HG02759 (cell line): ENCODE results near the gene PRELID1.

Experiments used
- ATAC-seq: cut with Tn5 transposase; IDR thresholded peaks from one replicate; pipeline ENCODE4 v1.9.1; 2021; ENCODE audit warnings: mild to moderate bottlenecking, moderate library complexity; ENCODE audit not compliant: unreplicated experiment

The PRELID1 gene

GRCh38 chr5:177312649-177313181, 9.1 kb downstream of the PRELID1 start:
- peak; percentile 14 for ATAC-seq

- ATAC-seq: no peak
Observed at GRCh38 chr5:177313561-177314259, 10.1 kb downstream of the PRELID1 start.

- no peak for ATAC-seq
Observed at GRCh38 chr5:177314376-177315342, 11.1 kb downstream of the PRELID1 start.

GRCh38 chr5:177315411-177315810, 11.8 kb downstream of the PRELID1 start:
- ATAC-seq: no peak

GRCh38 chr5:177316005-177316404, 12.4 kb downstream of the PRELID1 start:
- ATAC-seq: no peak

GRCh38 chr5:177317959-177318377, 14.4 kb downstream of the PRELID1 start:
- ATAC-seq: no peak

- ATAC-seq: no peak
Observed at GRCh38 chr5:177319913-177320588, 16.5 kb downstream of the PRELID1 start.

GRCh38 chr5:177320879-177321278, 17.3 kb downstream of the PRELID1 start:
- no peak for ATAC-seq

- ATAC-seq: no peak
Observed at GRCh38 chr5:177325868-177326381, 22.3 kb downstream of the PRELID1 start.

- ATAC-seq: no peak
Observed at GRCh38 chr5:177327539-177328522, 24.2 kb downstream of the PRELID1 start.

GRCh38 chr5:177328545-177329231, 25.1 kb downstream of the PRELID1 start:
- ATAC-seq: no peak

GRCh38 chr5:177329883-177330282, 26.3 kb downstream of the PRELID1 start:
- no peak for ATAC-seq

- no peak for ATAC-seq
Observed at GRCh38 chr5:177330991-177331842, 27.6 kb downstream of the PRELID1 start.

GRCh38 chr5:177332031-177332895, 28.7 kb downstream of the PRELID1 start:
- no peak for ATAC-seq

GRCh38 chr5:177332896-177333260, 29.3 kb downstream of the PRELID1 start:
- no peak for ATAC-seq

GRCh38 chr5:177333420-177334154, 30.0 kb downstream of the PRELID1 start:
- ATAC-seq: no peak

- ATAC-seq: no peak
Observed at GRCh38 chr5:177334155-177334551, 30.6 kb downstream of the PRELID1 start.
